GM19324 (cell line): ENCODE results near the gene IARS2.
"Not testable (repeated sequence)": the region's sequence is repeated elsewhere in the genome, so short reads cannot be mapped to it uniquely, and the experiment has no call there.

Source experiments
- ATAC-seq: cut with Tn5 transposase; IDR thresholded peaks from one replicate; pipeline ENCODE4 v1.9.1; 2021; ENCODE audit warnings: mild to moderate bottlenecking, moderate library complexity; ENCODE audit not compliant: unreplicated experiment, low FRiP score

The IARS2 gene

GRCh38 chr1:220110473-220110872 lies 16.5 kb downstream of the IARS2 start:
- not testable (repeated sequence) for ATAC-seq

GRCh38 chr1:220112600-220112999 lies 18.7 kb downstream of the IARS2 start:
- ATAC-seq: not testable (repeated sequence)

- ATAC-seq: no peak
Measured at GRCh38 chr1:220113136-220113695, 19.3 kb downstream of the IARS2 start.

GRCh38 chr1:220119043-220119512 lies 25.1 kb downstream of the IARS2 start:
- no peak for ATAC-seq

- no peak for ATAC-seq
Measured at GRCh38 chr1:220121791-220122530, 28.0 kb downstream of the IARS2 start.

- no peak for ATAC-seq
Measured at GRCh38 chr1:220123066-220123465, 29.1 kb downstream of the IARS2 start.

- no peak for ATAC-seq
Measured at GRCh38 chr1:220123889-220124288, 30.0 kb downstream of the IARS2 start.

GRCh38 chr1:220124542-220124941 lies 30.6 kb downstream of the IARS2 start:
- ATAC-seq: no peak

GRCh38 chr1:220127076-220127475 lies 33.1 kb downstream of the IARS2 start:
- ATAC-seq: no peak

GRCh38 chr1:220129479-220130210 lies 35.7 kb downstream of the IARS2 start:
- ATAC-seq: no peak

- ATAC-seq: no peak
Measured at GRCh38 chr1:220135755-220136154, 41.8 kb downstream of the IARS2 start.

GRCh38 chr1:220137019-220137786 lies 43.3 kb downstream of the IARS2 start:
- ATAC-seq: no peak

GRCh38 chr1:220139966-220140365 lies 46.0 kb downstream of the IARS2 start:
- no peak for ATAC-seq

GRCh38 chr1:220144051-220144450 lies 50.1 kb downstream of the IARS2 start:
- no peak for ATAC-seq

GRCh38 chr1:220149742-220150141 lies 55.8 kb downstream of the IARS2 start:
- no peak for ATAC-seq

- ATAC-seq: no peak
Measured at GRCh38 chr1:220151454-220151853, 57.5 kb downstream of the IARS2 start.

- no peak for ATAC-seq
Measured at GRCh38 chr1:220153147-220153546, 59.2 kb downstream of the IARS2 start.

GRCh38 chr1:220156620-220157146 lies 62.8 kb downstream of the IARS2 start:
- ATAC-seq: no peak

GRCh38 chr1:220157738-220158137 lies 63.8 kb downstream of the IARS2 start:
- no peak for ATAC-seq

- not testable (repeated sequence) for ATAC-seq
Measured at GRCh38 chr1:220158530-220158929, 64.6 kb downstream of the IARS2 start.
